Measurements from ENCODE around the gene CLUH.
"Not testable (repeated sequence)": the region's sequence is repeated elsewhere in the genome, so short reads cannot be mapped to it uniquely, and the experiment has no call there.

CLUH gene

DNA sequence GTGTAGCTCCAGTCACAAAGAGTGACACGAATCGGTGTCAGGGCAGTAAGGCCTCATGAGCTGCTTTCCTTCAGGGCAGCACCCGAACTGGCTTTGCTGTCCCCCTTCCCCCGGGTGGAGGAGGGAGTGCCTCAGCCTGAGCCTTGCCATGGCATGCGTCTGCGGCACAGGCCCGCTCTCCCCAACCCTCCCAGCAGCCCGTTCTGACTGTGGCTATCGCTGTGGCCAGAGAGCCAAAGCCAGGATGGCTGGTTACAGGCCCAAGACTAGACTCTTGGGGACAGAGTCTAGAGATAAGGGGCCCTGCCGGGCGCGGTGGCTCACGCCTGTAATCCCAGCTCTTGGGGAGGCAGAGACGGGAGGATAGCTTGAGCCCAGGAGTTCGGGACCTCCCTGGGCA lies 25.9 kb downstream of the CLUH start:
- DNase-seq, result no peak

DNA sequence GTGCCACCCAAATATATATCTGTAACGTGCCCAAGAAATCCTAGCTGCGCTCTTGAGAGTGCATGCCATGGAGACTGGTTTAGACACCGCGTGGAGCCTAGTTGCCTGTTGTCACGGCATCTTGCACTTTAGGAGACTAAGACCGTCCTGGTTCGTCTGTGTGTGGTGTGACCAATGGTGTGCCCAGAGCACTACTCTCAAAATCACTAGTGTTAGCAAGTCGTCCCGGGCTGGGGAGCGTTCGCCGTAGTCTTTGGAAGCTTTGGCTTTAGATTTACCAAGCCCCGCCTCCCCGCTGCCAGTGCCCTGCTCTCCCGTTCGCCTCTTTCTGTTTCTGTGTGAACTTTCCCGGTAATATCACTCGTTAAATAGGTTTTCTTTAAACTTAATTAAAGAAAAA lies 27.0 kb downstream of the CLUH start:
- no peak for DNase-seq

DNA sequence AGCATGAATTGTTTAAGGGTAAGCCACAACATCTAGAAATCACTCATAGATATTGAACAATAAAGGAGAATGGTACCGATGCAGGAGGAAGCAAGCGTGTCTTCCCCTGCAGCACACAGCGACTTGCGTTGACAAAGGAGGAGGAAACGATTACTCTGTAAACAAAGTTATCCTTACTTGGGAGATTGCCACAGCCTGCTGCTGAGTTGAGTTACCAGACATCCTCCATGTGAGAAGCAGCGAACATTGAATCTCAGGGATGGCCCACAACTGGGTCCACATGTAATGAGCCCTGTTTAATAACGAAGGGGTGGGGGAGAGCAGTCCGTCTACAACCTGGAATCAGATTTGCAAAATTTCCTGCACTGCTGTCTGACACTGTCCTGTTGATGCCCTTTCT lies 27.7 kb downstream of the CLUH start:
- DNase-seq, result no peak

DNA sequence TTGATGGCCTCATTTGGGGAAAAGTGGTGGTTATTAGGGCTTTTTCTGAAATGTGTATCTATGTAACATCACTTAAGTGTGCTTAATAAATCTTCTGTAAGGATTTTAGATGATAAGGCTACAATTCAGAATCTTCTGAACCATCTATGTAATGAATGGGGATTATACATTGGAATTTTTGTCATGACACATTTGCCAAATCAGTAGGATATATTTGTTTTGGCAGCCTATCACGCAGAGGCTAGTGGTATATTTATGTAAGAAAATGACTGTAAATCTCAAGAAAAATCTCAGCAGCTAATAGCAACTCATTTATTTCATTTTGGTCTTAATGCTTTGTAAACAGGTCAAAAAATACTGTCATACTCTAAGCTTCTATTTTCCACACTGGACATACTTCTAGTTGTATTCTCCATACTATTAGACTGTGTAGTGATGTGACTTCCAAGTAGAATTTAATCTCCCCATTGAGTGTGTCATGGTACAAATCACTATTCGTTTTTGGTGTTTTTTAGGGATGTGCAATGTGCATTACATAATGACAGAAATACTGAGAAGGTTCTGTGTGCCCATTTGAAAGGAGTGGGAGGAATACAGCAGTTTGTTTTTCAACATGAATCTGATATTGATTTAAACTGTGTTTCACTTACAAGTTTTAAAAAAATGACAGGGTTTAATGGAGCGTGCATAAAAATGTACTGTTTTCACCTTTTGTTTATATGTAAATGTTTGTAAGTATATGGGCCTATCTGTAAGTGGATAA lies 29.2 kb downstream of the CLUH start:
- no peak for DNase-seq

DNA sequence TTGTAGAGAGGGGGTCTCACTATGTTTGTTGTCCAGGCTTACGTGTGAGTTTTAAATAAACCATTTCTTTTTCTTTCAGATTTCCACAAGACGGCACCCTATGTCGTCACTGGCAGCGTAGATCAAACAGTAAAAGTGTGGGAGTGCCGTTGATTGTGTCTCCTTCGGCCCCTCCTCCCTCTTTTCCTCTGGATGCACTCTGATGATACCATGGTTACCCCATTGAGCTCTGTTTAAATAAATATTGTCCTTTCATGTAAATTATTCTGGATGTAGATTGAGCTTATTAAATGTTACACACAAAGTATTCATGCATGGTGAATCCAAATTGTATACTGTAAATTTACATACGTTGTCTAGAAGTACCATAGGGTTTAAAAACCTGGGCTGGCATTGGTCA lies 29.9 kb downstream of the CLUH start:
- DNase-seq, result no peak

DNA sequence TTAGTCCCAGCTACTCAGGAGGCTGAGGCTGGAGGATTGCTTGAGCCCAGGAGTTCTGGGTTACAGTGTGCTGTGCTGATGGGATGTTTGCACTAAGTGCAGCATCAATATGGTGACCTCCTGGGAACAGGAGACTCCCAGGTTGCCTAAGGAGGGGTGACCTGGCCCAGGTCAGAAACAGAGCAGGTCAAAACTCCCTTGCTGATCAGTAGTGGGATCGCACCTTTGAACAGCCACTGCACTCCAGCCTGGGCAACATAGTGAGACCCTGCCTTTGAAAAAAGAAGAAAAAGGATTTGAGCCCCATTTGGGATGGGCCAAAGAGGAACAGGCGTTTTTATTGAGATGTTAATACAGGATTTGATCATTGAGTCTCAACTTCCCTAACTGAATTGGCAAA lies 30.6 kb downstream of the CLUH start:
- no peak for DNase-seq

DNA sequence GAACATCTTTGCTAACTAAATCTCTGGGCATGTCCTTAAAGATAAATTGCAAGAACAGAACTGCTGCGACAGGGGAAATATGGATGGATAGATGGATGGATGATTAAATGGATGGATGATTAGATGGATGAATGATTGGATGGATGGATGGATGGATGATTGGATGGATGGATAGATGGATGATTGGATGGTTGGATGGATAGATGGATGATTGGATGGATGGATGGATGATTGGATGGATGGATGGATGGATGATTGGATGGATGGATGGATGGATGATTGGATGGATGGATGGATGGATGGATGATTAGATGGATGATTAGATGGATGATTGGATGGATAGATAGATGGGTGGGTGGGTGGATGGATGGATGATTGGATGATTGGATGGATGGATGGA lies 32.3 kb downstream of the CLUH start:
- DNase-seq, result not testable (repeated sequence)

DNA sequence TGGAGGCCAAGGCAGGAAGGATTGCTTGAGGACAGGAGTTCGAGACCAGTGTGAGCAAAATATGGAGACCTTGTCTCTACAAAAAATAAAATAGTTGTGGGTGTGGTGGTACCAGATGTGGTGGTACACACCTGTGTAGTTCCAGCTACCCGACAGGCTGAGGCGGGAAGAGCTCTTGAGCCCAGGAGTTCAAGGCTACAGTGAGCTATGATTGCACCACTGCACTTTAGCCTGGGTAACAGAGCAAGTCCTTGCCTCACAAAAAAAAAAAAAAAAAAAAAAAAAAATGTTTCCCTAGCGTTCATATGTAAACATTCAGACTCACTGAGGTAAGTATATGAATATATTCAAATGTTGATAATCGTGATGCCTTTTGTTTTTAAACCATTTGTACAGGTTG lies 39.5 kb downstream of the CLUH start:
- DNase-seq, result no peak

DNA sequence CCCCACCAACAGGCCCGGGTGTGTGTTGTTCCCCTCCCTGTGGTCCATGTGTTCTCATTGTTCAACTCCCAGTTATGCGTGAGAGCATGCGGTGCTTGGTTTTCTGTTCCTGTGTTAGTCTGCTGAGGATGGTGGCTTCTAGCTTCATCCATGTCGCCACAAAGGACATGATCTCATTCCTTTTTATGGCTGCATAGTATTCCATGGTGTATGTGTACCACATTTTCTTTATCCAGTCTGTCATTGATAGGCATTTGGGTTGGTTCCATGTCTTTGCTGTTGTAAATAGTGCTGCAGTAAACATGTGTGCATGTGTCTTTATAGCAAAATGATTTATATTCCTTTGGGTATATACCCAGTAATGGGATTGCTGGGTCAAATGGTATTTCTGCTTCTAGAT lies 51.2 kb downstream of the CLUH start:
- DNase-seq, result not testable (repeated sequence)

DNA sequence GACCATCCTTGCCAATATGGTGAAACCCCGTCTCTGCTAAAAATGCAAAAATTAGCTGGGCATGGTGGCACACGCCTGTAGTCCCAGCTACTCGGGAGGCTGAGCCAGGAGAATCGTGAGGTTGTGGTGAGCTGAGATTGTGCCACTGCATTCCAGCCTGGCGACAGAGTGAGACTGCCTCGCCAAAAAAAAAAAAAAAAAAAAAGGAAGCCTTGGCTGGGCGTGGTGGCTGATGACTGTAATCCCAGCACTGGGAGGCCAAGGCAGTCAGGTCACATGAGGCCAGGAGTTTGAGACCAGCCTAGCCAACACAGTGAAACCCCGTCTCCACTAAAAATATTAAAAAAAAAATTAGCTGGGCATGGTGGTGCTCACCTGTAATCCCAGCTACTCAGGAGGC lies 52.2 kb downstream of the CLUH start:
- DNase-seq, result not testable (repeated sequence)

DNA sequence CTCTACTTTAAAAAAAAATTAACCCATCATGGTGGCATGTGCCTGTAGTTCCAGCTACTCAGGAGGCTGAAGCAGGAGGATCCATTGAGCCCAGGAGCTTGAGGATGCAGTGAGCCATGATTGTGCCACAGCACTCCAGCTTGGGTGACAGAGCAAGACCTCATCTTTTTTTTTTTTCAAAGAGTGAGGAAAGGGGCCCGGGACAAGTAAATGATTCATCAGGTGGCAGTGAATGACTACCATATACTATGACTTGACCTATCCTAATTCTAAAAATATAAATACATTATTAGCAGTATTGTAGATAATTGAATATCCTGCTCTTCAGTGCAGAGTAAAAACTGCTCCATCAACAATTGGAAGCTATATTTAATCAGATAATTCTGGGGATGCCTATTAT lies 55.3 kb downstream of the CLUH start:
- no peak for DNase-seq

DNA sequence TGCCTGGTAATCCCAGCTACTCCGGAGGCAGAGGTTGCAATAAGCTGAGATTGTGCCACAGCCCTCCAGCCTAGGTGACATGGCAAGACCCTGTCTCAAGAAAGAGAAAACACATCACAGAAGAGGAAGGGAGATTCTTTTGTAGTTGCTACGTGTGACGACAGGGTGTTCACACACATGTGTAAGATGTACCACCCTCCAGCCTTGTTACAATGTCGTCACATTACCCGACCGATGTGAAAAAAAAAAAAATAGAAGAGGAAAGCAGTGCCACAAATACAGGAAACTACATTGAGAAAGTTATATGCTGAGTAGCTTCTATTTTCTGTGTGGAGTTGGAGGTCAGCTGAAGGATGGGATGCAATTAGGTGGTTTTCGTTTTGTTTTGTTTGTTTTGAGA lies 56.0 kb downstream of the CLUH start:
- DNase-seq, result no peak

DNA sequence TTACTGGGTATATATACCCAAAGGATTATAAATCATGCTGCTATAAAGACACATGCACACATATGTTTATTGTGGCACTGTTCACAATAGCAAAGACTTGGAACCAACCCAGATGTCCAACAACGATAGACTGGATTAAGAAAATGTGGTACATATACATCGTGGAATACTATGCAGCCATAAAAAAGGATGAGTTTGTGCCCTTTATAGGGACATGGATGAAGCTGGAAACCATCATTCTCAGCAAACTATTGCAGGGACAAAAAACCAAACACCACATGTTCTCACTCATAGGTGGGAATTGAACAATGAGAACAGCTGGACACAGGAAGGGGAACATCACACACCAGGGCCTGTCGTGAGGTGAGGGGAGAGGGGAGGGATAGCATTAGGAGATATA lies 58.7 kb downstream of the CLUH start:
- not testable (repeated sequence) for DNase-seq

DNA sequence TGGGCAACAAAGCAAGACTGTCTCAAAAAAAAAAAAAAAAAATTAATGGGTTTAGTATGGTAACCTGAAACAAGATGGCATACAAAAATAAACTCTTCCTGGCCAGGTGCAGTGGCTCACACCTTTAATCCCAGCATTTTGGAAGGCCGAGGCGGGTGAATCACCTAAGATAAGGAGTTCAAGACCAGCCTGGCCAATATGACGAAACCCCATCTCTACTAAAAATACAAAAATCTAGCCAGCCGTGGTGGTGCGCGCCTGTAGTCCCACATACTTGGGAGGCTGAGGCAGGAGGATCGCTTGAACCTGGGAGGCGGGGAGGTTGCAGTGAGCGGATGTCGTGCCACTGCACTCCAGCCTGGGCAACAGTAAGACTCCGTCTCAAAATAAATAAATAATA lies 62.4 kb downstream of the CLUH start:
- DNase-seq, result no peak

DNA sequence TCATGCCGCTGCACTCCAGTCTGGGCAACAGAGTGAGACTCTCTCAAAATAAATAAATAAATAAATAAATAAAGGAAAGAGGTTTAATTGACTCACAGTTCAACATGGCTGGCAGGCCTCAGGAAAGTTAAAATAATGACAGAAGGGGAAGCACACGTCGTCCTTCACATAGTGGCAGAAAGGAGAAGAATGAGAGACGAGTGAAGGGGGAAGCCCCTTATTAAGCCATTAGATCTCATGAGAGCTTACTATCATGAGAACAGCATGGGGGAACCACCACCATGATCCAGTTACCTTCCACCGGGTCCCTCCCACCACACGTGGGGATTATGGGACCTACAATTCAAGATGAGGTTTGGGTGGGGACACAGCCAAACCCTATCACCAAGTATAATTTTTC lies 63.6 kb downstream of the CLUH start:
- no peak for DNase-seq

DNA sequence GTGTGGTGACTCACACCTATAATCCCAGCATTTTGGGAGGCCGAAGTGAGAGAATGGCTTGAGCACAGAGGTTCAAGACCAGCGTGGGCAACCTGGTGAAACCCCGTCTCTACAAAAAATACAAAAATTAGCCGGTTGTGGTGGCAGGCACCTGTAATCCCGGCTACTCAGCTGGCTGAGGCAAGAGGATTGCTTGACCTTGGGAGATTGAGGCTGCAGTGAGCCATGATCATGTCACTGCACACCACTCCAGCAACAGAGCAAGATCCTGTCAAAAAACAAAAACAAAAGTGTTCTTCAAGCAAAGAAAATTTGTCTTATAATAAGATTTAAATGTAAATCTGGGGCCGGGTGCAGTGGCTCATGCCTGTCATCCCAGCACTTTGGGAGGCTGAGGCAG lies 66.6 kb downstream of the CLUH start:
- DNase-seq, result no peak
